Measurements from ENCODE around the gene DPPA2. TPM values are rescaled to one million over a fixed set of nuclear protein-coding genes. Genes with fewer than 3 reads are reported as not detected.

The DPPA2 gene
- polyA plus RNA-seq, 1 donor (not counting 4 experiments of a cell fraction or from before 2014, with no cell fraction given): not detected

DNA sequence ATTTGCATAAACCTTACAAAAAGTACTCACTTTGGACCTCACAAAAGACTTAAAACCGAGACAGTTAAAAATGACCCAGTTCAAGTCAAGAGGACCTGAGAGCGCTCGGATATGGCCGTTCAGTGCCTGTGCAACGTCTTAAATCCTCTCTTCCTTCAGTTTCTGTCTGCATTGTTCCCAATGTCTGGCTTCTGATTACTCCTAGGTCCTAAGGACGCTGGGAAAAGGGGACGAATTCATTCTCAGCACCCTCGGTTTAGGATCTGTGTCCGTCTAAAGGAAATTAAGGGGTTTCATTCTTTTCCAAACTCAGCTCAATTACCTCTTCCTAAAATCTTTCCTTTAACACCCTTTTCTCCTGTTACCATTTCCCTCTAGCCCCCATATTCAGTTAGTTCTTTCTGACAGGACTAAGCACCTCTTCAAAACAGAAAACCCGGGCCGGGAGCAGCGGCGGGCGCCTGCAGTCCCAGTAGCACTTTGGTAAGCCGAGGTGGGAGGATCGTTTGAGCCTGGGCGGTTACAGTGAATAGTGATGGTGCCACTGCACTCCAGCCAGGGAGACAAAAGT, 20.1 kb upstream of the DPPA2 start:
- Histone ChIP-seq H4K20me1 (ENCODE audit: control insufficient read depth, extremely low read depth, insufficient read depth, low read length) (no peaks in the 10 kb centered on the region), H3K4me2 (ENCODE audit: control insufficient read depth, extremely low read depth, insufficient read depth, low read depth, low read length) (no peak overlapping the region), H3K4me1 (ENCODE audit: control insufficient read depth, extremely low read depth, insufficient read depth, low read length) (no peaks in the 10 kb centered on the region), H3K27me3 (ENCODE audit: control insufficient read depth, extremely low read depth, insufficient read depth, low read length) (no peaks in the 10 kb centered on the region), H3K9me3 (ENCODE audit: control insufficient read depth, low read depth, low read length) (peaks cover 3% of the 10 kb centered on the region), H2AFZ (ENCODE audit: control insufficient read depth, low read length) (no peak overlapping the region), H3K4me3 (ENCODE audit: control insufficient read depth in 2 of 3, extremely low read depth in 1 of 3, insufficient read depth in 2 of 3, low read depth in 1 of 3, low read length in 3 of 3) (no peak overlapping the region), H3K9ac (ENCODE audit: control insufficient read depth, extremely low read depth, insufficient read depth, low read length) (no peak overlapping the region), H3K79me2 (ENCODE audit: control insufficient read depth, insufficient read depth, low read length) (no peaks in the 10 kb centered on the region), H3K9me1 (ENCODE audit: control insufficient read depth, extremely low read depth, insufficient read depth, low read length) (no peaks in the 10 kb centered on the region), H3K27ac (ENCODE audit: control insufficient read depth, insufficient read depth, low read length) (no peak overlapping the region), H3K36me3 (ENCODE audit: control insufficient read depth in 2 of 2, extremely low read depth in 1 of 2, insufficient read depth in 2 of 2, low read length in 2 of 2) (no peaks in the 10 kb centered on the region)
- TF ChIP-seq, protein P1, sequence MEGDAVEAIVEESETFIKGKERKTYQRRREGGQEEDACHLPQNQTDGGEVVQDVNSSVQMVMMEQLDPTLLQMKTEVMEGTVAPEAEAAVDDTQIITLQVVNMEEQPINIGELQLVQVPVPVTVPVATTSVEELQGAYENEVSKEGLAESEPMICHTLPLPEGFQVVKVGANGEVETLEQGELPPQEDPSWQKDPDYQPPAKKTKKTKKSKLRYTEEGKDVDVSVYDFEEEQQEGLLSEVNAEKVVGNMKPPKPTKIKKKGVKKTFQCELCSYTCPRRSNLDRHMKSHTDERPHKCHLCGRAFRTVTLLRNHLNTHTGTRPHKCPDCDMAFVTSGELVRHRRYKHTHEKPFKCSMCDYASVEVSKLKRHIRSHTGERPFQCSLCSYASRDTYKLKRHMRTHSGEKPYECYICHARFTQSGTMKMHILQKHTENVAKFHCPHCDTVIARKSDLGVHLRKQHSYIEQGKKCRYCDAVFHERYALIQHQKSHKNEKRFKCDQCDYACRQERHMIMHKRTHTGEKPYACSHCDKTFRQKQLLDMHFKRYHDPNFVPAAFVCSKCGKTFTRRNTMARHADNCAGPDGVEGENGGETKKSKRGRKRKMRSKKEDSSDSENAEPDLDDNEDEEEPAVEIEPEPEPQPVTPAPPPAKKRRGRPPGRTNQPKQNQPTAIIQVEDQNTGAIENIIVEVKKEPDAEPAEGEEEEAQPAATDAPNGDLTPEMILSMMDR (optimal IDR thresholded peaks at IDR 0.05 in 1 of 3, IDR thresholded peaks at IDR 0.05 in 1 of 3, conservative IDR thresholded peaks at IDR 0.05 in 1 of 3; ENCODE audit: extremely low read depth in 1 of 3, insufficient read depth in 2 of 3, low read length in 3 of 3): no peak
- TF ChIP-seq EZH2 (IDR thresholded peaks at IDR 0.05; ENCODE audit: low read length): no peak
- no peak for DNase-seq (ENCODE audit: low read depth, low spot score)
- no peak for FAIRE-seq
- dilution Hi-C loops (cut with MboI; ENCODE audit: extremely low pct_ligation_motif_present, low sequenced_read_pairs): no loop called here

DNA sequence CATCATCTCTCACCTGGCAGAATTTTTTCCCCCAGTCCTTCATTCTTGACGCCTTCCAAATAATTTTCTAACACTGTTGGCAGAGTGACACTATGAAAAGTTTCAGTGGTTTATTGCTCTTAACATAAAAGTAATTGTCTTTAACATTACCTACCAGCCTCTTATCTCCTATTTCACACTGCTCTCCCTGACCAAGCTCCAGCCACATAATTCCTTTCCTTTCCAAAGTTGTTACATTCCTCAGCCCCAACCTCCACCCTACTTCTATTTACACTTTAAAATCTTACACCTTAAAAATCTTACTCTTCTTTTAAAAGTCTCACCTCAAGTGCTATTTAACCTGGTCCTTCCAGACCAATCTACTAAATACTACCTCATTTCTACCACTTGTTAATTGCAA, 18.3 kb upstream of the DPPA2 start:
- Histone ChIP-seq H3K9me3 (ENCODE audit: control insufficient read depth, low read depth, low read length) (peaks cover 3% of the 10 kb centered on the region), H3K9ac (ENCODE audit: control insufficient read depth, extremely low read depth, insufficient read depth, low read length) (no peak overlapping the region), H4K20me1 (ENCODE audit: control insufficient read depth, extremely low read depth, insufficient read depth, low read length) (no peaks in the 10 kb centered on the region), H3K4me1 (ENCODE audit: control insufficient read depth, extremely low read depth, insufficient read depth, low read length) (no peaks in the 10 kb centered on the region), H3K79me2 (ENCODE audit: control insufficient read depth, insufficient read depth, low read length) (no peaks in the 10 kb centered on the region), H3K9me1 (ENCODE audit: control insufficient read depth, extremely low read depth, insufficient read depth, low read length) (no peaks in the 10 kb centered on the region), H2AFZ (ENCODE audit: control insufficient read depth, low read length) (no peak overlapping the region), H3K4me3 (ENCODE audit: control insufficient read depth in 2 of 3, extremely low read depth in 1 of 3, insufficient read depth in 2 of 3, low read depth in 1 of 3, low read length in 3 of 3) (no peak overlapping the region), H3K36me3 (ENCODE audit: control insufficient read depth in 2 of 2, extremely low read depth in 1 of 2, insufficient read depth in 2 of 2, low read length in 2 of 2) (no peaks in the 10 kb centered on the region), H3K27ac (ENCODE audit: control insufficient read depth, insufficient read depth, low read length) (no peak overlapping the region), H3K4me2 (ENCODE audit: control insufficient read depth, extremely low read depth, insufficient read depth, low read depth, low read length) (no peak overlapping the region), H3K27me3 (ENCODE audit: control insufficient read depth, extremely low read depth, insufficient read depth, low read length) (no peaks in the 10 kb centered on the region)
- TF ChIP-seq, protein P1 (optimal IDR thresholded peaks at IDR 0.05 in 1 of 3, IDR thresholded peaks at IDR 0.05 in 1 of 3, conservative IDR thresholded peaks at IDR 0.05 in 1 of 3; ENCODE audit: extremely low read depth in 1 of 3, insufficient read depth in 2 of 3, low read length in 3 of 3): no peak
- no peak for TF ChIP-seq EZH2 (IDR thresholded peaks at IDR 0.05; ENCODE audit: low read length)
- DNase-seq (ENCODE audit: low read depth, low spot score) (no peak), FAIRE-seq (no peak)
- dilution Hi-C loops (cut with MboI; ENCODE audit: extremely low pct_ligation_motif_present, low sequenced_read_pairs): no loop called here
